Measurements from ENCODE around the gene HDLBP.

Gene HDLBP

GRCh38 chr2:241209271-241209670 is 106.2 kb downstream of the HDLBP start:
- DNase-seq: no peak
- Histone ChIP-seq H3K27ac (no peak overlapping the region), H3K27me3 (replicated peaks) (no peaks in the 10 kb centered on the region), H3K4me3 (ENCODE audit: low read depth, low read length) (no peak overlapping the region), H3K36me3 (replicated peaks) (no peaks in the 10 kb centered on the region)
- TF ChIP-seq CTCF (IDR thresholded peaks at IDR 0.05; ENCODE audit: low read depth, low read length, missing control alignments): no peak
- in situ Hi-C loops (cut with HindIII; ENCODE audit: low pct_ligation_motif_present, low sequenced_read_pairs): no loop called here

- no peak overlapping the region for H3K27ac ChIP-seq
- no peak overlapping the region for H3K4me3 ChIP-seq (ENCODE audit: low read depth, low read length)
- H3K36me3 ChIP-seq (replicated peaks): no peaks in the 10 kb centered on the region
- in situ Hi-C loops (cut with HindIII; ENCODE audit: low pct_ligation_motif_present, low sequenced_read_pairs): no loop called here
- no peak for TF ChIP-seq CTCF (IDR thresholded peaks at IDR 0.05; ENCODE audit: low read depth, low read length, missing control alignments)
- DNase-seq: no peak
- H3K27me3 ChIP-seq (replicated peaks): no peaks in the 10 kb centered on the region
These were observed 107.4 kb downstream of the HDLBP start for GRCh38 chr2:241208058-241208457.

GRCh38 chr2:241207641-241208040 is 107.8 kb downstream of the HDLBP start:
- DNase-seq: no peak
- TF ChIP-seq CTCF (IDR thresholded peaks at IDR 0.05; ENCODE audit: low read depth, low read length, missing control alignments): no peak
- H3K36me3 ChIP-seq (replicated peaks): no peaks in the 10 kb centered on the region
- H3K4me3 ChIP-seq (ENCODE audit: low read depth, low read length): no peak overlapping the region
- no peak overlapping the region for H3K27ac ChIP-seq
- H3K27me3 ChIP-seq (replicated peaks): no peaks in the 10 kb centered on the region
- in situ Hi-C loops (cut with HindIII; ENCODE audit: low pct_ligation_motif_present, low sequenced_read_pairs): no loop called here

- Histone ChIP-seq H3K36me3 (replicated peaks) (no peaks in the 10 kb centered on the region), H3K27me3 (replicated peaks) (no peaks in the 10 kb centered on the region), H3K27ac (no peak overlapping the region), H3K4me3 (ENCODE audit: low read depth, low read length) (no peak overlapping the region)
- in situ Hi-C loops (cut with HindIII; ENCODE audit: low pct_ligation_motif_present, low sequenced_read_pairs): no loop called here
- no peak for DNase-seq
- no peak for TF ChIP-seq CTCF (IDR thresholded peaks at IDR 0.05; ENCODE audit: low read depth, low read length, missing control alignments)
These were observed 108.3 kb downstream of the HDLBP start for GRCh38 chr2:241207151-241207550.

GRCh38 chr2:241205086-241205485 is 110.4 kb downstream of the HDLBP start:
- Histone ChIP-seq H3K36me3 (replicated peaks) (no peaks in the 10 kb centered on the region), H3K4me3 (ENCODE audit: low read depth, low read length) (no peak overlapping the region), H3K27ac (no peak overlapping the region), H3K27me3 (replicated peaks) (no peaks in the 10 kb centered on the region)
- DNase-seq: no peak
- no peak for TF ChIP-seq CTCF (IDR thresholded peaks at IDR 0.05; ENCODE audit: low read depth, low read length, missing control alignments)
- in situ Hi-C loops (cut with HindIII; ENCODE audit: low pct_ligation_motif_present, low sequenced_read_pairs): no loop called here

DNA sequence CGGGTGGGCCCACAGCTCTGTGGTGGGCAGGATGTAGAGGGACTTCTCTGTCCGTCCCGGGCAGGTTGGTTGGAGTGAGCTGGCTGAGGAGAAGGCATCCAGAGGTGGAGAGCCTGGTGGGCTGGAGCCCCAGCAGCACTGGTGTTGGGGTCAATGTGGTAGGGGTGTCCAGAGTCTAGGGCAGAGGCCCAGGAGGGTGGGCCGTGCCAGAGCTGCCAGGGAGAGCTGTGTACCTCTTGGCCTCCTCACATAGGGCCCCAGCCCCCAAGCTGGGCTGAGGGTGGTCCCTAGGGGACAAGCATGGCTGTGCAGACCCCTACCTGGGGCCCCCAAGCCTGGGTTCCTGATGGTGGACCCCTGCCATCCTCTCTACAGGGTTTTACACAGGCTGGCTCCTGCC is 111.0 kb downstream of the HDLBP start:
- DNase-seq: no peak
- H3K4me3 ChIP-seq (ENCODE audit: low read depth, low read length): no peak overlapping the region
- no peak for TF ChIP-seq CTCF (IDR thresholded peaks at IDR 0.05; ENCODE audit: low read depth, low read length, missing control alignments)
- in situ Hi-C loops (cut with HindIII; ENCODE audit: low pct_ligation_motif_present, low sequenced_read_pairs): no loop called here
- no peaks in the 10 kb centered on the region for H3K36me3 ChIP-seq (replicated peaks)
- H3K27ac ChIP-seq: no peak overlapping the region
- H3K27me3 ChIP-seq (replicated peaks): no peaks in the 10 kb centered on the region

Data from brain microvascular endothelial cell (primary cell).